Lung (tissue), 12 donors: Measurements from ENCODE around the gene FOXP1. TPM values are rescaled to one million over a fixed set of nuclear protein-coding genes. Genes with fewer than 3 reads are reported as not detected.

Experiments used
- ATAC-seq: fragments of 200-7000 bp; cut with Tn5 transposase; one replicate; pipeline ENCODE4 v1.9.1; 2020; ENCODE audit warnings: moderate number of reproducible peaks; ENCODE audit not compliant: insufficient read depth, low FRiP score
- DNase-seq, 3 donors: peaks; one replicate each; pipeline ENCODE4 v3.0.0-alpha.2; 2013 to 2017
- H3K27ac ChIP-seq, 2 donors: one replicate each; pipeline ENCODE4 v1.5.1; 2013; ENCODE audit warnings: mild to moderate bottlenecking in 2 of 2, moderate library complexity in 2 of 2, control low read depth in 1 of 2, inconsistent platforms in 1 of 2, low read depth in 1 of 2, low read length in 1 of 2
- H3K27me3 ChIP-seq, 3 donors: one replicate each; pipeline ENCODE4 v1.5.1; 2013; ENCODE audit warnings: low read length in 2 of 3; ENCODE audit not compliant: control insufficient read depth in 3 of 3, insufficient read depth in 3 of 3
- H3K36me3 ChIP-seq, 4 donors: one replicate each; pipeline ENCODE4 v1.5.1; 2013; ENCODE audit warnings: low read length in 4 of 4, mild to moderate bottlenecking in 1 of 4, moderate library complexity in 1 of 4; ENCODE audit not compliant: control insufficient read depth in 4 of 4, insufficient read depth in 4 of 4
- H3K4me1 ChIP-seq, 5 donors: one replicate each; pipeline ENCODE4 v1.5.1; 2013; ENCODE audit warnings: low read length in 5 of 5, mild to moderate bottlenecking in 2 of 5, moderate library complexity in 1 of 5; ENCODE audit not compliant: control insufficient read depth in 5 of 5, insufficient read depth in 5 of 5
- H3K4me3 ChIP-seq: one replicate; pipeline ENCODE4 v1.5.1; 2013; ENCODE audit warnings: mild to moderate bottlenecking, control low read depth, moderate library complexity
- H3K9ac ChIP-seq, 2 donors: one replicate each; pipeline ENCODE4 v1.5.1; 2013; ENCODE audit warnings: low read length in 2 of 2, control low read depth in 1 of 2; ENCODE audit not compliant: insufficient read depth in 1 of 2
- H3K9me3 ChIP-seq, 4 donors: one replicate each; pipeline ENCODE4 v1.5.1; 2013; ENCODE audit warnings: low read length in 3 of 4, mild to moderate bottlenecking in 1 of 4, moderate library complexity in 1 of 4; ENCODE audit not compliant: control insufficient read depth in 4 of 4, insufficient read depth in 3 of 4
- CTCF ChIP-seq: IDR thresholded peaks from 2 replicates; pipeline ENCODE4 v1.5.1; 2012; ENCODE audit warnings: mild to moderate bottlenecking; ENCODE audit errors: control extremely low read depth, extremely low read depth
- WGBS, 2 donors: extraction: QIAGEN DNeasy Blood & Tissue Kit; methylation state at CpG; one replicate each; pipeline ENCODE4 v1.1.7; 2013; 5-methylcytosine and 5-hydroxymethylcytosine counted together
- polyA plus RNA-seq, 2 donors: library from polyadenylated mRNA; stranded (reverse); fragments of 200-250 nt; gene quantifications; one replicate each; pipeline ENCODE4 v1.2.1, GENCODE V29; 2013
- total RNA-seq, 2 donors: library from RNA; depleted of rRNA in 1 of 2; stranded (reverse); fragments of >200 nt in 1 of 2; gene quantifications; one replicate each; pipeline ENCODE4 v1.2.1, GENCODE V29; 2014 to 2021
- donor health status: control.
- donor health status: control.
- donor health status: Bipolar disorder and iron deficiency.
- donor health status: healthy.
- donor health status: DM: yes; HTN: yes; CAD: no.

Gene FOXP1
- total and polyA plus RNA-seq, 4 donors = 13.8 to 287 (median 73.9) TPM

- Histone ChIP-seq H3K36me3 (no peaks in the 10 kb centered on the region), H3K27me3 (no peaks in the 10 kb centered on the region), H3K4me1 (peaks cover 0 to 40% (median 14%) of the 10 kb centered on the region in 5 donors), H3K27ac (no peak overlapping the region), H3K9me3 (no peaks in the 10 kb centered on the region), H3K9ac (no peak overlapping the region), H3K4me3 (no peak overlapping the region)
- WGBS, 2 donors = 97 to 98% methylated on average over 7 of the region's 7 CpGs
- ATAC-seq (no peak), DNase-seq (no peak)
- no peak for TF ChIP-seq CTCF
Measured at GRCh38 chr3:71171247-71171646, 412.3 kb downstream of the FOXP1 start.

- no peak overlapping the region for H3K27ac ChIP-seq
- 68 to 73% methylated on average over 11 of the region's 11 CpGs for WGBS, 2 donors
- H3K27me3 ChIP-seq = no peaks in the 10 kb centered on the region
- H3K4me1 ChIP-seq = peaks cover 0 to 42% (median 14%) of the 10 kb centered on the region in 5 donors
- no peaks in the 10 kb centered on the region for H3K36me3 ChIP-seq
- DNase-seq (peak; percentile 44 to 67 (median 64)), ATAC-seq (no peak)
- no peaks in the 10 kb centered on the region for H3K9me3 ChIP-seq
- TF ChIP-seq CTCF = no peak
- no peak overlapping the region for H3K4me3 ChIP-seq
- peak overlapping the region in 1 of 2 donors; percentile 23 for H3K9ac ChIP-seq
Measured at GRCh38 chr3:71168880-71169411, 414.6 kb downstream of the FOXP1 start.

GRCh38 chr3:71168121-71168721 lies 415.3 kb downstream of the FOXP1 start:
- DNase-seq (peak; percentile 43 to 85 (median 85)), ATAC-seq (no peak)
- TF ChIP-seq CTCF = no peak
- no peaks in the 10 kb centered on the region for H3K27me3 ChIP-seq
- H3K4me3 ChIP-seq = no peak overlapping the region
- H3K9ac ChIP-seq = peak overlapping the region in 1 of 2 donors; percentile 15
- 67 to 82% methylated on average over 6 of the region's 6 CpGs for WGBS, 2 donors
- no peak overlapping the region for H3K27ac ChIP-seq
- no peaks in the 10 kb centered on the region for H3K9me3 ChIP-seq
- peaks cover 0 to 45% (median 14%) of the 10 kb centered on the region in 5 donors for H3K4me1 ChIP-seq
- no peaks in the 10 kb centered on the region for H3K36me3 ChIP-seq
